ENCODE results near the gene IRX5.

Gene IRX5

GRCh38 chr16:54939510-54940278, 9.0 kb downstream of the IRX5 start:
- no peak overlapping the region for H3K9ac ChIP-seq (ENCODE audit: low read depth, low read length)
- no peaks in the 10 kb centered on the region for H3K36me3 ChIP-seq (ENCODE audit: control insufficient read depth, insufficient read depth, low read length)
- peak overlapping the region; percentile 66 for H3K4me3 ChIP-seq (ENCODE audit: low read depth, low read length)
- no peaks in the 10 kb centered on the region for H3K9me3 ChIP-seq (ENCODE audit: control insufficient read depth, insufficient read depth, low read length)
- peaks cover 5% of the 10 kb centered on the region for H3K4me1 ChIP-seq (ENCODE audit: control insufficient read depth, insufficient read depth, low read length)
- H3K27me3 ChIP-seq (ENCODE audit: control insufficient read depth, insufficient read depth, low read length): peaks cover 94% of the 10 kb centered on the region

- peaks cover 3% of the 10 kb centered on the region for H3K4me1 ChIP-seq (ENCODE audit: control insufficient read depth, insufficient read depth, low read length)
- H3K27me3 ChIP-seq (ENCODE audit: control insufficient read depth, insufficient read depth, low read length): peaks cover 93% of the 10 kb centered on the region
- no peak overlapping the region for H3K9ac ChIP-seq (ENCODE audit: low read depth, low read length)
- H3K36me3 ChIP-seq (ENCODE audit: control insufficient read depth, insufficient read depth, low read length): no peaks in the 10 kb centered on the region
- H3K4me3 ChIP-seq (ENCODE audit: low read depth, low read length): peak overlapping the region; percentile 66
- no peaks in the 10 kb centered on the region for H3K9me3 ChIP-seq (ENCODE audit: control insufficient read depth, insufficient read depth, low read length)
These were observed 9.6 kb downstream of the IRX5 start for GRCh38 chr16:54940279-54940604.

GRCh38 chr16:54942353-54942943, 11.8 kb downstream of the IRX5 start:
- no peak overlapping the region for H3K9ac ChIP-seq (ENCODE audit: low read depth, low read length)
- peaks cover 81% of the 10 kb centered on the region for H3K27me3 ChIP-seq (ENCODE audit: control insufficient read depth, insufficient read depth, low read length)
- no peak overlapping the region for H3K4me3 ChIP-seq (ENCODE audit: low read depth, low read length)
- no peaks in the 10 kb centered on the region for H3K36me3 ChIP-seq (ENCODE audit: control insufficient read depth, insufficient read depth, low read length)
- H3K9me3 ChIP-seq (ENCODE audit: control insufficient read depth, insufficient read depth, low read length): no peaks in the 10 kb centered on the region
- H3K4me1 ChIP-seq (ENCODE audit: control insufficient read depth, insufficient read depth, low read length): peaks cover 3% of the 10 kb centered on the region

- Histone ChIP-seq H3K36me3 (ENCODE audit: control insufficient read depth, insufficient read depth, low read length) (no peaks in the 10 kb centered on the region), H3K9ac (ENCODE audit: low read depth, low read length) (no peak overlapping the region), H3K4me1 (ENCODE audit: control insufficient read depth, insufficient read depth, low read length) (peaks cover 3% of the 10 kb centered on the region), H3K4me3 (ENCODE audit: low read depth, low read length) (no peak overlapping the region), H3K9me3 (ENCODE audit: control insufficient read depth, insufficient read depth, low read length) (no peaks in the 10 kb centered on the region), H3K27me3 (ENCODE audit: control insufficient read depth, insufficient read depth, low read length) (peaks cover 69% of the 10 kb centered on the region)
These were observed 13.3 kb downstream of the IRX5 start for GRCh38 chr16:54944002-54944401.

- Histone ChIP-seq H3K27me3 (ENCODE audit: control insufficient read depth, insufficient read depth, low read length) (peaks cover 58% of the 10 kb centered on the region), H3K36me3 (ENCODE audit: control insufficient read depth, insufficient read depth, low read length) (no peaks in the 10 kb centered on the region), H3K9ac (ENCODE audit: low read depth, low read length) (no peak overlapping the region), H3K4me3 (ENCODE audit: low read depth, low read length) (no peak overlapping the region), H3K9me3 (ENCODE audit: control insufficient read depth, insufficient read depth, low read length) (no peaks in the 10 kb centered on the region), H3K4me1 (ENCODE audit: control insufficient read depth, insufficient read depth, low read length) (no peaks in the 10 kb centered on the region)
These were observed 14.4 kb downstream of the IRX5 start for GRCh38 chr16:54945063-54945462.

- Histone ChIP-seq H3K9me3 (ENCODE audit: control insufficient read depth, insufficient read depth, low read length) (no peaks in the 10 kb centered on the region), H3K4me3 (ENCODE audit: low read depth, low read length) (no peak overlapping the region), H3K27me3 (ENCODE audit: control insufficient read depth, insufficient read depth, low read length) (peaks cover 40% of the 10 kb centered on the region)
These were observed 16.2 kb downstream of the IRX5 start for GRCh38 chr16:54946909-54947308.

GRCh38 chr16:54947616-54948015, 17.0 kb downstream of the IRX5 start:
- peaks cover 33% of the 10 kb centered on the region for H3K27me3 ChIP-seq (ENCODE audit: control insufficient read depth, insufficient read depth, low read length)
- no peak overlapping the region for H3K4me3 ChIP-seq (ENCODE audit: low read depth, low read length)
- H3K36me3 ChIP-seq (ENCODE audit: control insufficient read depth, insufficient read depth, low read length): no peaks in the 10 kb centered on the region
- H3K4me1 ChIP-seq (ENCODE audit: control insufficient read depth, insufficient read depth, low read length): no peaks in the 10 kb centered on the region
- no peak overlapping the region for H3K9ac ChIP-seq (ENCODE audit: low read depth, low read length)
- H3K9me3 ChIP-seq (ENCODE audit: control insufficient read depth, insufficient read depth, low read length): no peaks in the 10 kb centered on the region

More at GRCh38 chr16:54946909-54947308, 16.2 kb downstream of the IRX5 start:
- Histone ChIP-seq H3K36me3 (ENCODE audit: control insufficient read depth, insufficient read depth, low read length) (no peaks in the 10 kb centered on the region), H3K4me1 (ENCODE audit: control insufficient read depth, insufficient read depth, low read length) (no peaks in the 10 kb centered on the region), H3K9ac (ENCODE audit: low read depth, low read length) (no peak overlapping the region)

GRCh38 chr16:54952195-54952594, 21.5 kb downstream of the IRX5 start:
- no peak overlapping the region for H3K9ac ChIP-seq (ENCODE audit: low read depth, low read length)
- no peaks in the 10 kb centered on the region for H3K36me3 ChIP-seq (ENCODE audit: control insufficient read depth, insufficient read depth, low read length)
- no peaks in the 10 kb centered on the region for H3K9me3 ChIP-seq (ENCODE audit: control insufficient read depth, insufficient read depth, low read length)
- no peaks in the 10 kb centered on the region for H3K4me1 ChIP-seq (ENCODE audit: control insufficient read depth, insufficient read depth, low read length)
- peaks cover 6% of the 10 kb centered on the region for H3K27me3 ChIP-seq (ENCODE audit: control insufficient read depth, insufficient read depth, low read length)
- no peak overlapping the region for H3K4me3 ChIP-seq (ENCODE audit: low read depth, low read length)

- Histone ChIP-seq H3K36me3 (ENCODE audit: control insufficient read depth, insufficient read depth, low read length) (no peaks in the 10 kb centered on the region), H3K4me1 (ENCODE audit: control insufficient read depth, insufficient read depth, low read length) (no peaks in the 10 kb centered on the region), H3K4me3 (ENCODE audit: low read depth, low read length) (no peak overlapping the region), H3K9me3 (ENCODE audit: control insufficient read depth, insufficient read depth, low read length) (no peaks in the 10 kb centered on the region), H3K9ac (ENCODE audit: low read depth, low read length) (no peak overlapping the region), H3K27me3 (ENCODE audit: control insufficient read depth, insufficient read depth, low read length) (peaks cover 6% of the 10 kb centered on the region)
These were observed 22.8 kb downstream of the IRX5 start for GRCh38 chr16:54953461-54953860.

- Histone ChIP-seq H3K9ac (ENCODE audit: low read depth, low read length) (no peak overlapping the region), H3K4me3 (ENCODE audit: low read depth, low read length) (no peak overlapping the region)
These were observed 23.6 kb downstream of the IRX5 start for GRCh38 chr16:54954220-54954619.

GRCh38 chr16:54955757-54956156, 25.1 kb downstream of the IRX5 start:
- Histone ChIP-seq H3K27me3 (ENCODE audit: control insufficient read depth, insufficient read depth, low read length) (peaks cover 3% of the 10 kb centered on the region), H3K9ac (ENCODE audit: low read depth, low read length) (no peak overlapping the region), H3K9me3 (ENCODE audit: control insufficient read depth, insufficient read depth, low read length) (no peaks in the 10 kb centered on the region), H3K36me3 (ENCODE audit: control insufficient read depth, insufficient read depth, low read length) (no peaks in the 10 kb centered on the region), H3K4me1 (ENCODE audit: control insufficient read depth, insufficient read depth, low read length) (no peaks in the 10 kb centered on the region), H3K4me3 (ENCODE audit: low read depth, low read length) (no peak overlapping the region)

More at GRCh38 chr16:54954220-54954619, 23.6 kb downstream of the IRX5 start:
- H3K9me3 ChIP-seq (ENCODE audit: control insufficient read depth, insufficient read depth, low read length): no peaks in the 10 kb centered on the region
- H3K4me1 ChIP-seq (ENCODE audit: control insufficient read depth, insufficient read depth, low read length): no peaks in the 10 kb centered on the region
- peaks cover 3% of the 10 kb centered on the region for H3K27me3 ChIP-seq (ENCODE audit: control insufficient read depth, insufficient read depth, low read length)
- H3K36me3 ChIP-seq (ENCODE audit: control insufficient read depth, insufficient read depth, low read length): no peaks in the 10 kb centered on the region
